GM18505 (cell line): Measurements from ENCODE around the gene PLA2R1.
"Not testable (repeated sequence)": the region's sequence is repeated elsewhere in the genome, so short reads cannot be mapped to it uniquely, and the experiment has no call there.

Source experiments
- ATAC-seq: cut with Tn5 transposase; IDR thresholded peaks from one replicate; pipeline ENCODE4 v1.9.1; 2021; ENCODE audit not compliant: unreplicated experiment
- POLR2A ChIP-seq: IDR thresholded peaks from 4 replicates; pipeline ENCODE4 v1.6.1; 2011; ENCODE audit warnings: borderline replicate concordance; ENCODE audit not compliant: insufficient read depth, insufficient read length; ENCODE audit errors: extremely low read depth

The PLA2R1 gene

GRCh38 chr2:160053946-160054345 lies 8.5 kb downstream of the PLA2R1 start:
- no peak for ATAC-seq
- TF ChIP-seq POLR2A = no peak

- TF ChIP-seq POLR2A = no peak
- no peak for ATAC-seq
These were observed 9.9 kb downstream of the PLA2R1 start for GRCh38 chr2:160052531-160052930.

- no peak for TF ChIP-seq POLR2A
- ATAC-seq = no peak
These were observed 11.0 kb downstream of the PLA2R1 start for GRCh38 chr2:160051371-160051800.

- no peak for ATAC-seq
These were observed 12.3 kb downstream of the PLA2R1 start for GRCh38 chr2:160050147-160050546.

GRCh38 chr2:160045703-160046210 lies 16.7 kb downstream of the PLA2R1 start:
- no peak for ATAC-seq
- no peak for TF ChIP-seq POLR2A

More at GRCh38 chr2:160050147-160050546, 12.3 kb downstream of the PLA2R1 start:
- TF ChIP-seq POLR2A = no peak

GRCh38 chr2:160044728-160045127 lies 17.7 kb downstream of the PLA2R1 start:
- no peak for TF ChIP-seq POLR2A
- no peak for ATAC-seq

- no peak for ATAC-seq
These were observed 19.1 kb downstream of the PLA2R1 start for GRCh38 chr2:160043265-160043664.

GRCh38 chr2:160042054-160042453 lies 20.4 kb downstream of the PLA2R1 start:
- no peak for TF ChIP-seq POLR2A
- no peak for ATAC-seq

More at GRCh38 chr2:160043265-160043664, 19.1 kb downstream of the PLA2R1 start:
- TF ChIP-seq POLR2A = no peak

GRCh38 chr2:160041091-160041490 lies 21.3 kb downstream of the PLA2R1 start:
- no peak for ATAC-seq
- TF ChIP-seq POLR2A = no peak

- no peak for TF ChIP-seq POLR2A
- no peak for ATAC-seq
These were observed 23.1 kb downstream of the PLA2R1 start for GRCh38 chr2:160039166-160039903.

GRCh38 chr2:160038662-160039061 lies 23.8 kb downstream of the PLA2R1 start:
- ATAC-seq = not testable (repeated sequence)

GRCh38 chr2:160036736-160037135 lies 25.7 kb downstream of the PLA2R1 start:
- ATAC-seq = no peak
- TF ChIP-seq POLR2A = no peak

- no peak for TF ChIP-seq POLR2A
- ATAC-seq = no peak
These were observed 27.3 kb downstream of the PLA2R1 start for GRCh38 chr2:160035125-160035524.

GRCh38 chr2:160034396-160034795 lies 28.0 kb downstream of the PLA2R1 start:
- ATAC-seq = no peak
- no peak for TF ChIP-seq POLR2A
